K562 (cell line): ENCODE data around the gene ELP1. TPM values are rescaled to one million over a fixed set of nuclear protein-coding genes. Genes with fewer than 3 reads are reported as not detected.

Source experiments
- ARID3A ChIP-seq: IDR thresholded peaks from 2 replicates; pipeline ENCODE4 v1.6.1; 2012; ENCODE audit warnings: low read depth, low read length, improper control_type of control experiment, borderline replicate concordance
- BRF1 ChIP-seq: IDR thresholded peaks from 3 replicates; pipeline ENCODE4 v1.6.1; 2011; ENCODE audit warnings: borderline replicate concordance, mild to moderate bottlenecking; ENCODE audit not compliant: insufficient read length; ENCODE audit errors: extremely low read depth
- DDX20 ChIP-seq: fragments of 450-650 bp; IDR thresholded peaks from 2 replicates; pipeline ENCODE4 v1.6.1; 2016; ENCODE audit warnings: missing genetic modification characterization, low read depth, mild to moderate bottlenecking, missing compliant biosample characterization, moderate library complexity
- FOXK2 ChIP-seq, 2 experiments: fragments of 450-650 bp; IDR thresholded peaks in 1 of 2; conservative IDR thresholded peaks in 1 of 2; 2 replicates each; pipeline ENCODE4 v1.6.1; 2016; ENCODE audit warnings: low read depth in 2 of 2, mild to moderate bottlenecking in 1 of 2
- HOXB6 ChIP-seq: fragments of 250-450 bp; sonication (Bioruptor Pico); IDR thresholded peaks from 2 replicates; pipeline ENCODE4 v1.5.1; 2022; ENCODE audit warnings: mild to moderate bottlenecking, borderline replicate concordance
- LCOR ChIP-seq: sonication (generic); formaldehyde crosslinking; IDR thresholded peaks from 2 replicates; pipeline ENCODE4 v1.8.0; 2022; ENCODE audit warnings: mild to moderate bottlenecking, missing genetic modification reagents
- NCOA2 ChIP-seq, 2 experiments: fragments of 450-650 bp; IDR thresholded peaks; 2 replicates each; pipeline ENCODE4 v1.6.1; 2018; ENCODE audit warnings: mild to moderate bottlenecking in 2 of 2, moderate library complexity in 1 of 2; ENCODE audit not compliant: partially characterized antibody in 2 of 2
- POLR2AphosphoS2 ChIP-seq: IDR thresholded peaks from 2 replicates; pipeline ENCODE4 v1.6.1; 2012; ENCODE audit warnings: low read length, improper control_type of control experiment
- RBM22 ChIP-seq: fragments of 200-400 bp; formaldehyde crosslinking; IDR thresholded peaks from 2 replicates; pipeline ENCODE4 v1.6.1; 2018; ENCODE audit warnings: low read length, low read depth; ENCODE audit not compliant: poor library complexity, severe bottlenecking
- RREB1 ChIP-seq: fragments of 250-450 bp; sonication (Bioruptor Pico); IDR thresholded peaks from 2 replicates; pipeline ENCODE4 v1.4.0; 2020
- SAP30 ChIP-seq: fragments of 200-600 bp; sonication (generic); IDR thresholded peaks from 2 replicates; pipeline ENCODE4 v1.6.1; 2012; ENCODE audit warnings: borderline replicate concordance, low read depth, mild to moderate bottlenecking, moderate library complexity, low read length, control low read depth, inconsistent platforms; ENCODE audit not compliant: insufficient read depth, poor library complexity, severe bottlenecking
- SRSF1 ChIP-seq: fragments of 200-400 bp; formaldehyde crosslinking; IDR thresholded peaks from 2 replicates; pipeline ENCODE4 v1.6.1; 2017; ENCODE audit warnings: mild to moderate bottlenecking, low read depth, low read length, moderate library complexity
- TCF3 ChIP-seq: sonication (generic); formaldehyde crosslinking; IDR thresholded peaks from 2 replicates; pipeline ENCODE4 v1.4.0; 2020; ENCODE audit warnings: mild to moderate bottlenecking, missing genetic modification reagents
- TRIM24 ChIP-seq, 2 experiments: fragments of 450-650 bp; IDR thresholded peaks; 2 replicates each; pipeline ENCODE4 v1.6.1; 2016
- ZBTB17 ChIP-seq: fragments of 450-650 bp; formaldehyde crosslinking; IDR thresholded peaks from 2 replicates; pipeline ENCODE4 v1.4.0; 2020; ENCODE audit warnings: mild to moderate bottlenecking
- ZC3H11A ChIP-seq: IDR thresholded peaks from 2 replicates; pipeline ENCODE4 v1.6.1; 2012; ENCODE audit warnings: low read depth, low read length, improper control_type of control experiment
- ZNF280A ChIP-seq: fragments of 450-650 bp; IDR thresholded peaks from 2 replicates; pipeline ENCODE4 v1.6.1; 2018; ENCODE audit warnings: mild to moderate bottlenecking, low read depth; ENCODE audit not compliant: partially characterized antibody
- ZNF384 ChIP-seq: IDR thresholded peaks from 2 replicates; pipeline ENCODE4 v1.6.1; 2012; ENCODE audit warnings: low read depth, low read length, improper control_type of control experiment
- polyA plus RNA-seq, 8 experiments: library from polyadenylated mRNA; depleted of rRNA in 4 of 8; stranded (reverse) in 5 of 8; unstranded in 3 of 8; fragments of >200 nt; fragmentation: Nextera tagmentation in 2 of 8; fragmentation: Illumina TruSeq in 1 of 8; extraction: Ambion mirVana in 2 of 8; extraction: Trizol in 1 of 8; gene quantifications; 2 replicates each; pipeline versions ENCODE4 v1.2.1 to v1.2.3, GENCODE V29; 2011 to 2014; ENCODE audit warnings: inconsistent platforms in 1 of 8, missing spikeins in 1 of 8
- total RNA-seq, 7 experiments: library from RNA; depleted of rRNA in 6 of 7; stranded (reverse); fragments of >200 nt in 6 of 7; fragmentation: Illumina TruSeq in 2 of 7; extraction: Trizol in 2 of 7; gene quantifications; 2 replicates each; pipeline versions ENCODE4 v1.2.1 to v1.2.3, GENCODE V29; 2011 to 2021; ENCODE audit warnings: low replicate concordance in 1 of 7

Gene ELP1
- total and polyA plus RNA-seq, 9 of the 15 experiments (the other 6 are each of a cell fraction or from before 2014, with no cell fraction given) = 17.0 to 48.6 (median 39.7) TPM

GRCh38 chr9:108963459-108964143 lies 29.7 kb upstream of the ELP1 start (continued):
- no peak for TF ChIP-seq ZC3H11A
- peak; percentile 81 to 84; a peak in 3 of 4 replicates for TF ChIP-seq FOXK2 (conservative IDR thresholded peaks at IDR 0.05 in 1 of 2, IDR thresholded peaks at IDR 0.05 in 1 of 2; ENCODE audit: low read depth in 2 of 2)
- TF ChIP-seq TCF3 (CRISPR knock-in tag) = peak; percentile 76
- TF ChIP-seq SRSF1 = no peak
- TF ChIP-seq POLR2AphosphoS2 = no peak
- TF ChIP-seq ZNF280A = no peak
- no peak for TF ChIP-seq ZNF384
- no peak for TF ChIP-seq RBM22
- TF ChIP-seq LCOR (CRISPR knock-in tag) = no peak
- no peak for TF ChIP-seq BRF1
- no peak for TF ChIP-seq ZBTB17 (CRISPR knock-in tag)
- TF ChIP-seq ARID3A = no peak
- TF ChIP-seq RREB1 (CRISPR knock-in tag) = no peak
- no peak for TF ChIP-seq SAP30
- TF ChIP-seq DDX20 = no peak
- TF ChIP-seq HOXB6 (CRISPR knock-in tag) = no peak
- TF ChIP-seq TRIM24 (IDR thresholded peaks at IDR 0.05) = no peak
- no peak for TF ChIP-seq NCOA2 (IDR thresholded peaks at IDR 0.05; ENCODE audit: partially characterized antibody in 2 of 2)
